Measurements from ENCODE around the gene SLC12A7.
"Not testable (repeated sequence)": the region's sequence is repeated elsewhere in the genome, so short reads cannot be mapped to it uniquely, and the experiment has no call there.

SLC12A7 gene

DNA sequence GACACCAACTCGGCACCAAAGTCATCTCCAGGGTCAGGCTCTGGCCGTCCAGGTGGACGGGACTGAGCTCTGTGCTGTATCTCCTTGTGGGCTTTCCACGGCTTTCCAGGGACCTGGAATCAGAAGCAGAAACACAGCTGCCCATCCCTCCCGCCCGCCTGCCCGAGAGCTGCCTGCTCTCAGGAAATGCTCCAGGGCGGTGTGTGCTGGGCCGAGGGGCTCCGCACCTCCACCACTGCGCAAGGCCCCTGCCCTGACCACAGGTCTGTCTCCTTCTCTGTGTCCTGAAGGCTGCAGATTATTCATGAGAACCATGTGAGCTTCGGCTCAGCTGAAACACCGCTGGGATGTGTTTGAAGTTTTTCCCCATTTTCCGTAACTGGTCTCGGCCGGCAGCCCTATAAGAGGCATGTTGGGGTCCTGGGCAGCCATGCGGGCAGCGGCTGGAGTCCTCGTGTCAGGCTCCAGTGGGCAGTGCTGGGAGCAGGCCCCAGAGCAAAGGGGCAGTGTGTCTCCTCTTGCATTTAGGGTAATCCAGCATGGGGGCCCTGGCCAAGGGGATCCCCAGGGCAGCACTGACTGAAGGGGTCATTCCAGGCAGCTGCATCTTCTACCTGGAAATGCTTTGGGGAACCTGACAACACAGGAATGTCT, 80.4 kb downstream of the SLC12A7 start:
- peak in 3 of 10 donors; percentile 4 to 57 (median 26) for DNase-seq
- intact Hi-C loops (cut with DNase I): no loop called here

DNA sequence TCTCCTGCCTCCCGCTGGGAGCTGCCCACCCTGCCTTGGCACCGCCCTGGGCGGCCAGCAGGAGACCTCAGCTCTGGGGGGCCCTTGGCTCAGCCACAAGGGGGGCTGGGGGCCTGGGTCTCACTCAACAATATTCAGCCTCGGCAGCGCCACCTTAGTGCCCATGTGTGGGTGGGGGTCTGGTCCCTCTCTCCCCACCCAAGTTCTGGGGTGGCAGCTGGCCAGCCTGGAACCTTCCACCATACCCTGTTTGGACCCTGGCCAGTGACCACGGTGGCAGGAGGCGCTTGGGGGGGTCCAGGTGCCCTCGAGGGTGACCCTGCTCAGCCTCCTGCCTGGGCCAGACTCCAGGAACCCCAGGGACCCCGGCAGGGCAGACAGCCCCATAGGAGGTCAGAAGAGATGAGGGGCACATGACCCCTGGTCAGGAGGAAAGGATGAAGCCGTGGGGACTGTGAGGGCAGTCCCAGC, 81.0 kb downstream of the SLC12A7 start:
- peak in 6 of 10 donors; percentile 4 to 70 (median 44) for DNase-seq

DNA sequence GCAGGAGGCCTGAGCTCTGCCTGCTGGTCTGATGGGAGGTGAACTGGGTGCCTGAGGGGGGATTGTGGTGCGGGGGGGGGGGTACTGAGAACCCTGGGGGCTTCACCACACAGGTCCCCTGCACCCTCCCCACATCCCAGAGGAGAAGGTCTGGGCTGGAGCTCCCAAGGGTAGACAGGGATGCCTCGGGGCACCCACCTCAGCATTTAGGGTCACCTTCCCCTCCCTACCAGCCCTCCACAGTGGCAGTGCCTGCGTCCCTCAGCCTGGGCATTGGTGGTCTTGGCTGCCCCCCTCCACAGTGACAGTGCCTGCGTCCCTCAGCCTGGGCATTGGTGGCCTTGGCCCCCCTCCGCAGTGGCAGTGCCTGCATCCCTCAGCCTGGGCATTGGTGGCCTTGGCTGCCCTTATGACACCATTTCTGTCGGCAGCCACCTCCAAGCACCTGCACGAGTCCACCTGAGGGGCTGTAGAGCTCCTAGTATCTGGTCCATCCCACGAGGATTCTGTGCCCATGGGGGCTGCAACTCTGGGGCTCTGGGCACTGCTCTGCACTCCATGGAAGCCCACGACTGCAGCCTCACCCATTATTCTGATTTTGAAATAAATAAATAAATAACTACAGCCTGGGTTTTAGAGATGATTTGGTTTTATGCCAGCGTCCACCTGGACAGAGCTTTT, 81.8 kb downstream of the SLC12A7 start:
- intact Hi-C loops (cut with DNase I): no loop called here
- DNase-seq: peak in 4 of 10 donors; percentile 4 to 62 (median 42)

More for the DNA sequence above, 81.0 kb downstream of the SLC12A7 start:
- intact Hi-C loops (cut with DNase I): no loop called here

DNA sequence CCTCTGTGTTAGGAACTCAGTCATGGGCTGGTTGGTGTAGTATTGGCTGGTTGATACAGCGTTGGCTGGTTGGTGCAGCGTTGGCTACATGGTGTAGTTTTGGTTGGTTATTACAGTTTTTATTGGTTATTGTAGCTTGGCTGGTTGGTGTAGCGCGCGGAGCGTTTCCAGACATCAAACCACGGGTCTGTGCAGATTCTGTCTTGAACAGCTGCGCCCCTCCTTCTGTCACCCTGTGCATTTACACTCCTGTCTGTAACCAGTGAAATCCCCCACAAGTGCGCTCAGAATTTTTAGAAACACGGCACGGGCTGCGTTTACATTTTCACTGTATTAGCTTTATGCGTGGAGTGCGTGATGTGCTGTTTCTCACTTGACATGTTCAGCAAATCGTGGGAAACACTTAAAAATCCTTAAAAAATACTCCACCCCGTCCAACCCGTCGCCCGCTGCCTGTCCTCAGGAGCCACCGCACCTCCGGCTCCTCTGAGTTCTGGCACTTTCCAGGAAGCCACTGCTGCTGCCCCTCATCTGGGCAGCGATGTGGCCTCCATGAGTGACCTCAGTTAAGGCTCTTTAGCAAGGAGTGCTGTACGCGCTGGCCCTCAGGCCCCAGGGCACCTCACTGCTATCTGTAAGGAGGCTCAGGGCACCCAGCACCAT, 82.5 kb downstream of the SLC12A7 start:
- intact Hi-C loops (cut with DNase I): no loop called here
- peak in 5 of 10 donors; percentile 8 to 68 (median 41) for DNase-seq

DNA sequence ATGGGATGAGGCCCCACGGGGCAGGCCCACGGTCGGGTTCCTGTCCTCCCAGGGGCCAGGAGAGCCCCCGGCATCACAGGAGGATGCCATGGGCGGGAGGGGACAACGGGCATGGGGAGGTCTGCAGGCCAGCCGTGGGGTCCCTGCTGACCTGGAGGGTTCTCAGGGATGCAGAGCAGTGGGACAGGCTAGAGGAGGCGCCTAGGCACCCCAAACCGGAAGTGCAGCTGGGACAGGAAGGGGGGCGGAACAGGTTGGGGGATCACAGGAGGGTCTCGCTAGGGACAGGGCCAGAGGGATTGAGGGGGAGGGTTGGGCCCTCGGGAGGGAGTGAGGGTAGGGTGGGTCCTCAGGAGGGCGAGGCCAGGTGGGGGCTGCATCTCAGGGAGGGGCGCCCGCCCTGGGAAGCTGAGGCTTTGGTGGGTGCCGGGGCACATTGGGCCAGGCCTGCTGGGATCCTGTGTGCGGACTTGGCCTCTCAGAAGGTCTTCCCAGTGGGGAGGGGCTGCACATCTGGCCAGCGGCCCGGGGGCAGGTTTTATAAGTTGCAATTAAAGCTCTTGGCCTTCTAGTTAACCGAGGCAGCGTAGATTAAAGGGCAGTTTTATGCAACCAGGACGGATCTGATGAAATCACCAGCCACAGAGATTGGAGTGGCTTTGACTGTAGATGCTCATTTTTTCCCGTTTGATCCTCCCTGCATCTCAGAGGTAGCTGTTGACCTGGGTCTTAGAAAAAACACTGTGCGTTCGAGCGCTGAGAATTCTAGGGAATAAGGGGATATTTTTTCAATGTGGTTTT, 83.2 kb downstream of the SLC12A7 start:
- peak in 5 of 10 donors; percentile 8 to 79 (median 47) for DNase-seq
- intact Hi-C loops (cut with DNase I): no loop called here

DNA sequence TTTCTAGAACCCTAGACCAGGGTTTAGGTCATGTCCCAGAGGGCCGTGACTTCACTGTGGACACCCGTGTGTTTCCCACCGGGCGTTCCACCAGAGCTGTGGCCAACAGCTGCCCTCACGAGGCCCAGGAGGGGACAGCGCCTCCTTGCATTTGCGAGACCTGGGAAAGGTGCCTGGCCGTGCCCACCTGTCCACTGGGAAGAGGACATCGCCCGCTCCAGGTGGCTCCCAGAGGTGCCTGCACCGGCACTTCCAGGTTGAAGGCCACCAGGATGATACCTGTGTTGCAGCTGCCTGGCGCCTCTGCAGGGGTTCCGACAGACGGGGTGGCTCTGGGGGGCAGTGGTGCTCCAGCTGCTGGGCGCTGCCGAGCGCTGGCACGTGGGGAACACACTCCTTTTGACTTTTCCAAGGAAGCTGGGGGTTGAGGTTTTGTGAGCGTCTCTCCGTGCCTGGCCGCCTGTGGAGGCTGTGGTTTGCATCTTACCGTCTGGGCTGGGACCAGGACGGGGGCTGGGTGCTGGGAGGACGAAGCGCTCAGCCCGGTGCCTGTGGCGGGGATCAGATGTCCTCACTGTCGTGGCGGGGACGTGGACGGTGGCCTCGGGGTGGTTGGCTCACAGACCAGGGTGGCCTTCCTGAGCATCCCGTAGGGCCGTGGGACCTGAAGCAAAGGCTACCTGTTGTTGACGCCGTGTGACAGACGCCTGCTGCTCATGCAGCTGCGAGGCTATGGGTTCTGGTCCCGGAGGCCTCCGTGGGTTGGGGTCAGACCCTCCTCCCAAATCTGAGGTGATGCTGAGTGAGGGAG, 84.0 kb downstream of the SLC12A7 start:
- intact Hi-C loops (cut with DNase I): no loop called here
- DNase-seq: peak in 5 of 10 donors; percentile 8 to 82 (median 30)

DNA sequence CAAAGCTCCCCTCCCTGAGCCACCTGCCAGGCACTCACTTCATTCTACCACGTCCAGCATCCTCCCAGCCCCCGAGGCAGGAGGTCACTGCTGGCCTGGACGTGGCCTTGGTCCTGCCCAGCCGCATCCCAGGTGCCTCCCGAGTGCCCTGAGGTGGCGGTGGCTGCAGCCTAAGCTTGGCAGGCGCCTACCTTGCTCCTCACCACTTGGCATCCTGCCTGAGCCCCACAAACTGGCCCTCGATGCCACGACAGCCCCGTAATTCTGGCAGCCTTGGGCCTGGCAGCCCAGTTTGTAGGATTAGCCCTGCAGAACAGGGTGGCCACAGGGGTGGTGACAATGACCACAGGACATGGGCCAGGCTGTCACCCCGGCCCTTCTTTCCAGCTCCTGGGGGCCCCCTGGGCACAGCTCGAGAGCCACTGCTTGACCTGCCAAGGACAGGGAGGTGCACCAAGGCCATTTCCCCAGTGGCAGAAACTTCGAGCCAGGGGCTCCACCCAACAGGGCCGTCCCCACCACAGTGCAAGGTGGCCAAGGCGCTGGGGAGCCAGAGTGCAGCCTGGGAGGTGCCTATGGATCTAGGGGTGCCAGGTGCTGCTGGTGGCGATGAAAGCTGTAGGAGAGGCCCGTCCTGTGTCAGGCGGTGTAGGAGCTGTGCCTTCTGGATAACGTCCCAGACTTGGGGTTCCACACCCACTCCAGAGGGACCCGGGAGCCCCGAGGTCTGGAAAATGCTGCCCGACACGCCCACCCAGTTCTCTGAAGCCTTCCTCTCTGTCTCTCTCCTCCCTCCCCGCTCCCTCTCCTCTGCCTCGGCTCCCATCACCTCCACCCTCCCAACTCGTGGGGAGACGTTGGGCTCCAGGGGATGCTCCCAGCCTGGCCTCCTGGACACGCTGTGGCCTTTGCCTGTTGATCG, 84.9 kb downstream of the SLC12A7 start:
- DNase-seq: peak in 5 of 10 donors; percentile 6 to 70 (median 54)
- intact Hi-C loops (cut with DNase I): no loop called here

DNA sequence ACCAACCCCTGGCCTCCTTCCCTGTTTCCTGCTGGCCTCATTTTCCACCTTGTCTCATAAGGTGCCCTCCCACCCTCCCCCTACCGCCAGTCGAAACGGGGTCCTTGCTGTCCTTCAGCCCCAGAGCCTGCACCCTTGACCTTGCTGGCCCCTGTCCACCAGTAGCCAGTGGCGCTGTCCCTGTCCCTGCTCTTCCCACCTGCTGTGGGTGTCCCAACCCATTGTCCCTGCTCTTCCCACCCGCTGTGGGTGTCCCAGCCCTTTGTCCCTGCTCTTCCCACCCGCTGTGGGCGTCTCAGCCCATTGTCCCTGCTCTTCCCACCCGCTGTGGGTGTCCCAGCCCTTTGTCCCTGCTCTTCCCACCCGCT, 89.9 kb downstream of the SLC12A7 start:
- DNase-seq: peak in 1 of 10 donors; percentile 48
- intact Hi-C loops (cut with DNase I): not testable (repeated sequence)

DNA sequence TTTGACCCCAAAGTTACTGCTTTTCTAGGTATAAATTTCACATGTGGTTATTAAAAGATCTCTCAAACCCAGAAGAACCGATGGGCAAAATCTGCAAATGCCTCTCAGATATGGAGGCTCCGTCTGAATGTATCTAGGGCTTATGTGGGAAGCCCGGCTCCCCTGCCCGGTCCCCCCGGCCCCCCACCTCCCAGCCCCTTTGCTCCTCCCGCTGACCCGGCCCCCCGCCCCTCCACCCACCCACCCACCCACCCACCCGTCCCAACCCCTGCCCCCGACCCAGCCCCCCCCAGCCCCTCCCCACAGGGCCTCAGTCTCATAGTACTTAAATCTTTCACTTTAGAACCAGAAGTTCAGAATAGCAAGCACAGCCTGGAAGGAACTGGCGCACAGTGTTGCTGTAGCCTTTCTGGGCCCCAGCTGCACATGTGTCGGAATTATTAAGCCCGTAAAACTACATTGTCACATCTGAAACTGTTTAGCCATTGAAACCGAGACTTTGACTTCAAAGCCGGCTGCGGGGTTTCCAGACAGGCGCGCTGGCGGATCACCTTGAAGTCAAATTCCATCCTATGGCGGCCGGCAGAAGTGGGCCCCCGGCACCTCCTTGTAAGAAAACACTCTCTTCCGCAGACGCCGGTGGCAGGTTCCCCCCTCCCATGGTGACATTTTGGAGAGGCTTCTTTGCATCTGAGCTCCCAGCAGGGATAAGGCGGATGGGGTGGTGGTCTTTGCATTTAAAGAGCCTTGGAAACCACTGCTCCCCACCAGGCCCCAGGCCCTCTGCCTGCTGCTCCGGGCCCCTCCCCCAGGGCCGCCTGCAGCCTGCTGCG, 90.5 kb downstream of the SLC12A7 start:
- DNase-seq: peak in 5 of 10 donors; percentile 8 to 80 (median 59)
- intact Hi-C loops (cut with DNase I): no loop called here

DNA sequence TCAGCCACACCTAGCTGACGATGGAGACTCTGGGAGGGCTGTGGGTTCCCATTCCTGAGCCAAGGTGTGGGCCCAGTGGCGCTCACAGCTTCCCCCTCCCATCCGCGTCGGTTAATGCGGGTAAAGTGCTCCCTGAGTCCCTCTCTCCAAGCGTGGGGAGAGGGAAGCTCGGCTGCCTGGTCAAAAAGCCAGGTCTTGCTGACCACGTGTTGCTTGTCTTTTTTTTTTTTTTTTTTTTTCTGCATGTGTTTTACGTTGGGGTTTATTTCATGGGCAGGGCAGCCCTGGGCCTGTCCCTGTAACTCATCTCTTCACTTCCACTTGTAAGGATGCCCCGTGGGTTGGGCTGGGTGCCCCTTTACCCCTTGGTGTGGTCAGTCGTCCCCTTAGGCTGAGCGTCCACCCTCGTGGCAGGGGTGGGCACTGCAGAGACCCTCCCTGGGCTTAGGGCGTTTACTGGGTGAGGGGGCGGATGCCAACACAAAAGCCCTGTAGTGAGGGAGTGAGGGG, 91.4 kb downstream of the SLC12A7 start:
- peak in 5 of 10 donors; percentile 1 to 75 (median 64) for DNase-seq
- intact Hi-C loops (cut with DNase I): no loop called here

DNA sequence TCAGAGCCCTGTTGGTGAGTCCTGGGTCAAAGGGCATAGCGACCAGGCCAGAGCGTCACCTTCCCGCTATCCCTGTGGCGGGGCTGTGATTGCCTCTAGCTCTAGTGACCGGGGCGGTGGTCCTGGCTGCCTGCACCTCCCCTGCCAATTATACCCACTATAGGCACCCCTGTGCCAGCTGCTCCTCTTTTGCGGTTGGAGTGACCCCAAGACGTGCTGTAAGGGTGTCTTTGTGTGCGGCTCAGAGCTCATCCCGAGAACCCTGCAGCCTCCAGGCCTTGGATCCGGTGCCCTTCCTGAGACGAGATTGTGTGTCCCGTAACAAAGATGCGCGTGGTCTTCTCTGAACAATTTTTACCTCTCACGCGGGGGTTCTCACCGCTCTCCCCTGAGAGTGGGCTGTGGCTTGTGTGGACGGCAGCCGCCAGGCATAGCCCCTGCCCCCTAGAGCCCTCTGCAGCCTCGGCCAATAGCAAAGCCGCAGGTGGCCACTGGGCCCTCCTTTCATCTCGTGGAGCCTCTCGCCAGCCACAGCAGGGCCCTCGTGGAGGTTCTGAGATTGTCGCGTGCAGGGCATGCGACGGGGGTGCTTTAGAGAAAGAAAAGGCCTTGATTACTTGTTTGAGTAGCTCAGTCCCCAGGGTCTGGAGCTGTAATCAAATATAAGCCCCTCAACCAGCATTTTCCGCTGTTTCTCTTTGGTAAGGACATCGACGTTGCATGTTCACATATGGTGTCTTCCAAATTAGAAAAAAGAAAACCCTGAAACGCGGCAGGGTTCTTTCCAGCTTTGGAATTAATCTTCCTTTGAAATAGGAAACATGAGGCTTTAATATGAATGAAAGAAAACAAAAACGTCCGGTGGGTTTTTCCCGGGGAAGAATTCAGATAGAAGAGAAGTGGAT, 92.6 kb downstream of the SLC12A7 start:
- intact Hi-C loops (cut with DNase I): no loop called here
- DNase-seq: peak in 5 of 10 donors; percentile 1 to 69 (median 37)

DNA sequence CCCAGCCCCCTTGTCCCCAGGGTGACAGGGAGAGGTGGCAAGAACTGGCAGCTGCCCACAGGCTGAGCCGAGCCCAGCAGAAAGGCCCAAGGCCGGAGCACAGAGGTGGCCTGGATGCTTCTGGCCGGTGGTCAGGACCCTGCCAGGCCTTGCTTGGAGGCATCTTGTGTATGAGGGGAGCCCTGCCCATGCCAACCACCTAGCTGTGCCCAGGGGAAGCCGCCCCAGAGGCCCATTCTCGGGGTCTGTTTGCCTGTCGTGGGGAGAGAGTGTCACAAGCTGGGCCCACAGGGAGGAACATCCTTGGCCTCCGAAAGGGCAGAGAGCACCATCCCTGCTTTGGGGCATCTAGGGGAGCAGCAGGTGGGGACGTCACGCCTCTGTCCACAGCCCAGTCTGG, 93.3 kb downstream of the SLC12A7 start:
- peak in 4 of 10 donors; percentile 2 to 69 (median 36) for DNase-seq
- intact Hi-C loops (cut with DNase I): no loop called here

DNA sequence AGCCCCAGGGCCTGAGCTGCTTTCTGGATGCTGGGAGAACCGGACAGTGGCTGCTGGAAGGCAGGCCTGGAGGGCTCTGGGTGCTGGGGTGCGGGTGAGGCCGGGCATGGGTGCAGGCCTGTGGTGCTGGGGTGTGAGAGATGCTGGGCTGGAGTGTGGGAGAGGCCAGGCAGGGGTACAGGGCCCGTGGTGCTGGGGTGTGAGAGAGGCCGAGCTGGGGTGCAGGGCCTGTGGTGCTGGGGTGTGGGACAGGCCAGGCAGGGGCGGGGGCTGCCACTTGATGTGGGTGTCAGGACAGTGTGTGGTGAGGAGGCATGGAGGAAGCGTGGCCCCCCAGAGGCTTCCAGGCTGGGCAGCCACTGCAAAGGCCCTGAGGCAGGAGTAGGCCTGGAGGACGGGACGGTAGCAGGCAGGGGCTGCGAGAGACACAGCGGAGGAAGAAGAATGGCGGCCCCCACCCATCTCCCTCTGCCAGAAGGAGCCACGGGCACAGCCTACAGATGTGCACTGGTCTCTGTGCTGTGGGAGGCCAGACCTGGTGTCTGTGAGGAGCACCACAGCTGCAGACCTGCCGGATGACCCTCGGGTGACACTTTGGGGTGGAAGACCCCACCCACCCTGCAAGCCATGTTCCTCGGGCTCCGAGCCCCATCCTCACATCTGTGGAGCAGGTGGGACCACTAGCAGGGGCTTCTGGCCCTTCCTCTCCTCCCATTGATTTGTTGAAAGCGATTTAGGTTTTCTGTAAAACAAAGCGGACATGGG, 94.0 kb downstream of the SLC12A7 start:
- intact Hi-C loops (cut with DNase I): no loop called here

DNA sequence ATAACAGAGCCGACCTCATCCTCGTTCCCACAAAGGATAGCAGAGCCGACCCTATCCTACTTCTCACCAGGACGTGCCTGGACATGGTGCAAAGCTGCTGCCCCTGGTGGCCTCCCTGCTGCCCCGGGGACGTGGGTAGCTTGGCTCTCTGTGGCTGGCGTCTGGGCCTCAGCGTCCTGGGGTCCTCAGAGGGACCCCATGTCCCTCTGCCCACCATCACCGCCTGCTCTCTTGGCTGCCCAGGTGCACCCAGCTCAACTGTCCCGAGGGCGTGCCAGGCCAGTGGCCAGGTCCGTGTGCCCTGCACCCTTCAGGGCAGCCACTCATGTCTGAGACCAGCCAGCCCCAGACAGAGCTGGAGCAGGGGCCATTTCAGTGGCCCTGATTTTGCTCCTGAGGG, 94.8 kb downstream of the SLC12A7 start:
- intact Hi-C loops (cut with DNase I): no loop called here
- DNase-seq: peak in 5 of 10 donors; percentile 0 to 77 (median 29)

More for the DNA sequence above, 94.0 kb downstream of the SLC12A7 start:
- peak in 5 of 10 donors; percentile 4 to 83 (median 43) for DNase-seq

DNA sequence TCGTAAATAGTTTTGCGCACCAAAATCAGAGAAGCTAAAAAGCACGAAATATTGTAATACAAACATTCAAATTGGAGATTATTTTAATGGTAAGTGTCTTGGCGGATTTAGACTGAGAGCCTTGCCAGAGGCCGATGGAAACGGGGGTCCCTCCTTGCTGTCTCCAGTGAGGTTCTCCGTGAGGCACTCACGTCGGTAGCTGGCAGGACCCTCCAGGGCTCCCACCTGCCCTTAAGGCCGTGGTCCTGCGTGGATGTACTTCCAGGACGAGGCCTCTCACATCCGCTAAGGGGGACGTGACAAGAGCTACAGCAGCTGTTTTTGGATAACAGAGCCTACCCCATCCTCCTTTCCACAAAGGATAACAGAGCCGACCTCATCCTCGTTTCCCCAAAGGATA, 95.4 kb downstream of the SLC12A7 start:
- intact Hi-C loops (cut with DNase I): no loop called here
- DNase-seq: peak in 4 of 10 donors; percentile 17 to 71 (median 49)

DNA sequence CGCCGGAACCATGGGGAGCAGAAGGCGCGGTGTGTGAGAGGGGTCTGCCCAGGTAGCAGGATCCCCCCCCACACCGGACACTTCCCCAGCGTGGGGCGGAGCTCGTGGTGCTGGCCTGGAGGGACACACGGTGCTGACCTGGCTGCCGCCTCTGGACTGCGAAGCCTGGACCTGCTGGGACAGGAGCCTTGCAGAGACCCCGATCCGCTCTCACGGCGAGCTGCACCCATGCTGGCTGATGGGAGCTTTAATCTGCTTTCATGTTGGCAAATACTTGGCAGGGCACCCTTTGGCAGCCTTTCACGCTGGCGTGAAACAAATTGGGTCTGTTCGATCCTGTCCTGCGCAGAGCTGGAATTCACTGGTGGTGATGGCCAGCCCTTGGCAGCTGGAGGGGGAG, 95.8 kb downstream of the SLC12A7 start:
- DNase-seq: peak; percentile 41 to 93 (median 52)
- intact Hi-C loops (cut with DNase I): no loop called here

All from posterior cingulate gyrus (tissue), 11 donors.